Calu3 (cell line): ENCODE measurements around the gene MYRIP. TPM values are rescaled to one million over a fixed set of nuclear protein-coding genes. Genes with fewer than 3 reads are reported as not detected.

Experiments
- BruUV-seq: library from RNA; stranded (reverse); fragments of 400-500 nt; replicated peaks from 2 replicates; lab custom pipeline; 2021; lab: Mats Ljungman, UMichigan
- CTCF ChIA-PET: fragments of 300-600 bp; sonication (Branson Sonifier 250); formaldehyde crosslinking; loops from one replicate; lab custom pipeline; 2022; ENCODE audit warnings: antibody characterized with exemption; lab: Charles Lee
- DNase-seq: peaks from one replicate; pipeline ENCODE4 v3.0.0; 2022
- H3K27ac Mint-ChIP-seq: one replicate; pipeline ENCODE4 v1.8.0; 2022; ENCODE audit warnings: mixed read lengths; ENCODE audit not compliant: unreplicated experiment
- H3K27me3 Mint-ChIP-seq: one replicate; pipeline ENCODE4 v1.8.0; 2022; ENCODE audit warnings: mixed read lengths; ENCODE audit not compliant: unreplicated experiment
- H3K36me3 Mint-ChIP-seq: one replicate; pipeline ENCODE4 v1.8.0; 2022; ENCODE audit warnings: mild to moderate bottlenecking, moderate library complexity, mixed read lengths; ENCODE audit not compliant: insufficient read depth, unreplicated experiment
- H3K4me1 Mint-ChIP-seq: one replicate; pipeline ENCODE4 v1.8.0; 2022; ENCODE audit warnings: mild to moderate bottlenecking, low read depth, mixed read lengths; ENCODE audit not compliant: unreplicated experiment
- H3K4me3 Mint-ChIP-seq: one replicate; pipeline ENCODE4 v1.8.0; 2022; ENCODE audit warnings: mild to moderate bottlenecking, low read depth, moderate library complexity, mixed read lengths; ENCODE audit not compliant: unreplicated experiment
- H3K9me3 Mint-ChIP-seq: one replicate; pipeline ENCODE4 v1.8.0; 2022; ENCODE audit warnings: low read depth, mixed read lengths; ENCODE audit not compliant: unreplicated experiment
- intact Hi-C: fragments of 100-400 bp; cut with micrococcal nuclease; formaldehyde crosslinking; loops from one replicate; pipeline ENCODE4 v1.10.0; 2022; ENCODE audit not compliant: unreplicated experiment
- total RNA-seq: library from RNA; stranded (reverse); gene quantifications from 2 replicates; pipeline ENCODE4 v1.2.3, GENCODE V29; 2022
- TF ChIP-seq, protein P1 (sequence below): fragments of 200-600 bp; IDR thresholded peaks from one replicate; pipeline ENCODE4 v1.8.0; 2022; ENCODE audit warnings: antibody characterized with exemption; ENCODE audit not compliant: unreplicated experiment

The MYRIP gene
- total RNA-seq, 1 experiment from 2014 or later: 5.6 TPM

DNA sequence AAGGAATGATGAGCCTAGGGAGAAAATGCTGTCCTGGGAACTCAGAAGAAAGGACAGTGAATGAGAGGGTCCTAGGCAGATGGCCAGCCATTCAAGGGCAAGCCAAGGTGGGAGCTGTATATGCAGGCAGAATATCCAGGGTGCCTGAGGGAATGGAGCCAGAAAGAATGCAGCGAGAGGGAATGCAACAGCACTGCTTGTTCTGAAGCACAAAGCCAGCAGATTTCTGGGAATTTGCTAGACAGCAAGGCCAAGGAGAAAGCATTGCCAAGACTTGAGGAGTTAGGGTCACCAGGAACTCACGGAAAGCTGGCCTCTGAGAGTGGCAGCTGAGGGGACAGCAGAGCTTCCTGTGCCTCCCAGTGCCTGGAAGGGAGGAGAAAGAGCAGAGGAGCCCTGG, 200.6 kb downstream of the MYRIP start:
- no peak overlapping the region for H3K4me3 Mint-ChIP-seq
- no TSS peak for BruUV-seq
- H3K27me3 Mint-ChIP-seq: no peaks in the 10 kb centered on the region
- no peak overlapping the region for H3K27ac Mint-ChIP-seq
- CTCF ChIA-PET: no interaction called here
- H3K36me3 Mint-ChIP-seq: no peaks in the 10 kb centered on the region
- TF ChIP-seq, protein P1, sequence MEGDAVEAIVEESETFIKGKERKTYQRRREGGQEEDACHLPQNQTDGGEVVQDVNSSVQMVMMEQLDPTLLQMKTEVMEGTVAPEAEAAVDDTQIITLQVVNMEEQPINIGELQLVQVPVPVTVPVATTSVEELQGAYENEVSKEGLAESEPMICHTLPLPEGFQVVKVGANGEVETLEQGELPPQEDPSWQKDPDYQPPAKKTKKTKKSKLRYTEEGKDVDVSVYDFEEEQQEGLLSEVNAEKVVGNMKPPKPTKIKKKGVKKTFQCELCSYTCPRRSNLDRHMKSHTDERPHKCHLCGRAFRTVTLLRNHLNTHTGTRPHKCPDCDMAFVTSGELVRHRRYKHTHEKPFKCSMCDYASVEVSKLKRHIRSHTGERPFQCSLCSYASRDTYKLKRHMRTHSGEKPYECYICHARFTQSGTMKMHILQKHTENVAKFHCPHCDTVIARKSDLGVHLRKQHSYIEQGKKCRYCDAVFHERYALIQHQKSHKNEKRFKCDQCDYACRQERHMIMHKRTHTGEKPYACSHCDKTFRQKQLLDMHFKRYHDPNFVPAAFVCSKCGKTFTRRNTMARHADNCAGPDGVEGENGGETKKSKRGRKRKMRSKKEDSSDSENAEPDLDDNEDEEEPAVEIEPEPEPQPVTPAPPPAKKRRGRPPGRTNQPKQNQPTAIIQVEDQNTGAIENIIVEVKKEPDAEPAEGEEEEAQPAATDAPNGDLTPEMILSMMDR: no peak
- no peak for DNase-seq
- intact Hi-C loops: no loop called here
- H3K9me3 Mint-ChIP-seq: no peaks in the 10 kb centered on the region
- no peaks in the 10 kb centered on the region for H3K4me1 Mint-ChIP-seq

DNA sequence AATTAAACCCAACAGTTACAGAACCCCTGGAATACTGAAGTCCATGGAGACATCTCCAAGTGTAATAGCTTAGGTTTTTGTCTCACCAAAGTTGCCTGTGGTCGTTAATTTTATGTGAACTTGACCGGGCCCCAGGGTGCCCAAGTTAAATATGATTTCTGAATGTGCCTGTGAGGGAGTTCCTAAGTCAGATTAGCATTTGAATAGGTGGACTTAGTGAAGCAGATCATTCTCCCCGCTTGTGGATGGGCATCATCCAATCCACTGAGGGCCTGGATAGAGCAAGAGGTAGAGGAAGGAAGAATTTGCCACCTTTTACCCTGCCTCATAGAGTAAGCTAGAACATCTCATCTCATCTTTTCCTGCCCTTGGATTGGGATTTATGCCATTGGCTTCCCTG, 203.0 kb downstream of the MYRIP start:
- Mint-ChIP-seq H3K36me3 (no peaks in the 10 kb centered on the region), H3K9me3 (no peaks in the 10 kb centered on the region), H3K4me3 (no peak overlapping the region), H3K27ac (no peak overlapping the region), H3K4me1 (no peaks in the 10 kb centered on the region), H3K27me3 (no peaks in the 10 kb centered on the region)
- BruUV-seq: no TSS peak
- CTCF ChIA-PET: interaction anchor here (0.9 kb wide), 1 partner anchor 100 kb away, joined by 3 read pairs; no protein-coding TSS in a partner anchor
- TF ChIP-seq, protein P1: no peak
- intact Hi-C loops: no loop called here
- no peak for DNase-seq

DNA sequence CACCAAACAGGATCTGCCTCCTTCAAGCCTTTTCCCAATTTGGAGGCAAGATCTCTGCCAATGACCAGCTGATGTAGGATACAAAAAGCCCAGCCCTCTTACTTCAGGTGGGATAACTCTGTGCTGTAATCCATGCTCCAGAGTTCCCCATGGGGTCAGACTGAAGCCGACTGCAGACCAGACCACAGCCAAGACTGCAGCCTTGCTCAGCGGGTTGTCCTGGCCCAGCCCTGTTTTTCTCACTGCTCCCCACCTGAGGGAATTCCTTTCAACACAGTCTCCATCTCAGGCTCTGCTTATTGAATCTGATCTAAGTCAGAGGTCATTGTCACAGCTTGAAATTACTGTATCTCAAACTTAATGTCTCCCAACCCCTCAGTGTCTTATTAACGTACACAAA, 207.0 kb downstream of the MYRIP start:
- DNase-seq: no peak
- H3K4me3 Mint-ChIP-seq: no peak overlapping the region
- no TSS peak for BruUV-seq
- CTCF ChIA-PET: no interaction called here
- H3K9me3 Mint-ChIP-seq: no peaks in the 10 kb centered on the region
- TF ChIP-seq, protein P1: no peak
- H3K4me1 Mint-ChIP-seq: no peaks in the 10 kb centered on the region
- H3K36me3 Mint-ChIP-seq: no peaks in the 10 kb centered on the region
- intact Hi-C loops: no loop called here
- H3K27ac Mint-ChIP-seq: no peak overlapping the region
- no peaks in the 10 kb centered on the region for H3K27me3 Mint-ChIP-seq

DNA sequence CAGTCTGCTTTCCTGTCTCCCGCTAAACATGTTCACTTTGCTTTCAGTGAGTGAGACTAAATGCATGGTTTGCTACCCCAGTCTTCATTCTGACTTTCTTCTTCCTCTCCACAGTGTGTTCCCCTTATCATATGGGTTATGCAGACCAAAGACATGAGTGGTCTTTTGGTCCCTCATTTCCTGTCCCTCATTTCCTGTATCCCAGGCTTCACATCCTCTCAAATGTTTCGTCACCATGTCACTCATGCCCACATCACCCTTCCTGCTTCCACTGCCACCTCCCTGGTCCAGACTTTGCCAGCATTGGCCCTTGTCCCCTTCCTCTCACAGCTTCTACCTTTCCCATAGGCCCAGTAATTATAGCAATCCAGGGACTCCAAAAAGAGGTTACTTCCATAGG, 209.0 kb downstream of the MYRIP start:
- Mint-ChIP-seq H3K27me3 (no peaks in the 10 kb centered on the region), H3K4me1 (no peaks in the 10 kb centered on the region), H3K9me3 (no peaks in the 10 kb centered on the region), H3K27ac (no peak overlapping the region), H3K4me3 (no peak overlapping the region), H3K36me3 (no peaks in the 10 kb centered on the region)
- no peak for DNase-seq
- CTCF ChIA-PET: no interaction called here
- intact Hi-C loops: no loop called here
- TF ChIP-seq, protein P1: no peak
- no TSS peak for BruUV-seq
